HCT116 (cell line): ENCODE results near the gene TNRC18. TPM values are rescaled to one million over a fixed set of nuclear protein-coding genes. Genes with fewer than 3 reads are reported as not detected.

Experiments
- ATAC-seq: fragments of 200-7000 bp; cut with Tn5 transposase; 2 replicates; pipeline ENCODE4 v1.9.1; 2020; ENCODE audit warnings: mild to moderate bottlenecking, moderate library complexity
- BruUV-seq: library from RNA; stranded (reverse); fragments of 400-500 nt; replicated peaks from 2 replicates; lab custom pipeline; 2021; lab: Mats Ljungman, UMichigan
- CTCF ChIA-PET: fragments of 300-600 bp; sonication (Branson Sonifier 250); formaldehyde crosslinking; loops from one replicate; lab custom pipeline; 2021; ENCODE audit warnings: antibody characterized with exemption; lab: Charles Lee
- POLR2A ChIA-PET: fragments of 300-600, 350-600 bp; sonication (Branson Sonifier 250); formaldehyde crosslinking; loops from one replicate; lab custom pipeline; 2021; ENCODE audit warnings: antibody characterized with exemption; lab: Charles Lee
- RAD21 ChIA-PET, 2 experiments: fragments of 300-600 bp; sonication (Branson Sonifier 250); formaldehyde crosslinking; loops; one replicate each; lab custom pipeline; 2023; ENCODE audit warnings: low total read pairs in 2 of 2; ENCODE audit not compliant: uncharacterized antibody in 2 of 2, unreplicated experiment in 2 of 2, low non-redundant PET in 1 of 2; lab: Charles Lee
- DNase-seq: peaks from one replicate; pipeline ENCODE4 v3.0.0-alpha.2; 2010; ENCODE audit warnings: low read depth, low spot score
- H2AFZ ChIP-seq: fragments of 200-600 bp; shearing (Covaris generic), sonication (generic); 2 replicates; pipeline ENCODE4 v1.6.1; 2017; ENCODE audit warnings: low read depth, mixed run types, mixed read lengths, antibody characterized with exemption, low read length; ENCODE audit not compliant: poor library complexity, severe bottlenecking
- H3K27ac ChIP-seq: 2 replicates; pipeline ENCODE4 v1.5.1; 2012; ENCODE audit warnings: low read depth, low read length
- H3K27me3 ChIP-seq: fragments of 200-600 bp; sonication (generic); 2 replicates; pipeline ENCODE4 v1.6.1; 2016; ENCODE audit warnings: mixed run types, low read length, mixed read lengths; ENCODE audit not compliant: insufficient read depth
- H3K36me3 ChIP-seq, 2 experiments: fragments of 200-500 bp in 1 of 2; fragments of 200-600 bp in 1 of 2; sonication (Bioruptor generic) in 1 of 2; sonication (generic) in 1 of 2; 2 replicates each; pipeline versions ENCODE4 v1.5.1 to v1.6.1; 2014 to 2016; ENCODE audit warnings: low read length in 2 of 2, inconsistent platforms in 1 of 2, mixed read lengths in 1 of 2, mixed run types in 1 of 2; ENCODE audit not compliant: insufficient read depth in 2 of 2, control insufficient read depth in 1 of 2
- H3K4me1 ChIP-seq, 2 experiments: fragments of 200-600 bp in 1 of 2; sonication (generic) in 1 of 2; 2 replicates each; pipeline versions ENCODE4 v1.5.1 to v1.6.1; 2012 to 2017; ENCODE audit warnings: low read length in 2 of 2, inconsistent platforms in 1 of 2, mild to moderate bottlenecking in 1 of 2, mixed read lengths in 1 of 2, mixed run types in 1 of 2, moderate library complexity in 1 of 2; ENCODE audit not compliant: insufficient read depth in 2 of 2, control insufficient read depth in 1 of 2
- H3K4me2 ChIP-seq: fragments of 200-600 bp; sonication (generic); 2 replicates; pipeline ENCODE4 v1.6.1; 2017; ENCODE audit warnings: mixed run types, low read length, mixed read lengths
- H3K4me3 ChIP-seq, 2 experiments: fragments of 200-600 bp in 1 of 2; sonication (generic) in 1 of 2; replicated peaks in 1 of 2; 2 replicates each; pipeline ENCODE4 v1.5.1; 2011 to 2016; ENCODE audit warnings: low read length in 2 of 2, control low read depth in 1 of 2, low read depth in 1 of 2, mild to moderate bottlenecking in 1 of 2, mixed read lengths in 1 of 2, mixed run types in 1 of 2
- H3K79me2 ChIP-seq: fragments of 200-600 bp; sonication (generic); 2 replicates; pipeline ENCODE4 v1.6.1; 2017; ENCODE audit warnings: mild to moderate bottlenecking, mixed run types, low read length, moderate library complexity, mixed read lengths; ENCODE audit not compliant: insufficient read depth
- H3K9ac ChIP-seq: fragments of 200-600 bp; sonication (generic); 2 replicates; pipeline ENCODE4 v1.6.1; 2016; ENCODE audit warnings: low read length, mixed read lengths
- H3K9me2 ChIP-seq: fragments of 200-600 bp; sonication (generic), shearing (Covaris generic); 2 replicates; pipeline ENCODE4 v1.6.1; 2017; ENCODE audit warnings: mixed run types, mild to moderate bottlenecking, moderate library complexity; ENCODE audit not compliant: insufficient read depth
- H3K9me3 ChIP-seq, 2 experiments: fragments of 200-500 bp in 1 of 2; fragments of 200-600 bp in 1 of 2; sonication (Bioruptor generic) in 1 of 2; sonication (generic) in 1 of 2; 2 replicates each; pipeline ENCODE4 v1.6.1; 2014 to 2017; ENCODE audit warnings: low read length in 2 of 2, mixed read lengths in 2 of 2, inconsistent platforms in 1 of 2, low read depth in 1 of 2, mild to moderate bottlenecking in 1 of 2, mixed run types in 1 of 2, moderate library complexity in 1 of 2; ENCODE audit not compliant: control insufficient read depth in 1 of 2, insufficient read depth in 1 of 2
- H4K20me1 ChIP-seq: fragments of 200-600 bp; sonication (generic), shearing (Covaris generic); 2 replicates; pipeline ENCODE4 v1.6.1; 2017; ENCODE audit warnings: mixed run types, mild to moderate bottlenecking, moderate library complexity; ENCODE audit not compliant: insufficient read depth
- CBX3 ChIP-seq: IDR thresholded peaks from 2 replicates; pipeline ENCODE4 v1.6.1; 2012; ENCODE audit warnings: low read depth
- CEBPB ChIP-seq: IDR thresholded peaks from 2 replicates; pipeline ENCODE4 v1.6.1; 2012; ENCODE audit warnings: low read depth
- EZH2 ChIP-seq: fragments of 200-600 bp; sonication (generic); IDR thresholded peaks from 2 replicates; pipeline ENCODE4 v1.6.1; 2017; ENCODE audit warnings: antibody characterized with exemption, mixed run types
- EZH2phosphoT487 ChIP-seq: fragments of 200-600 bp; IDR thresholded peaks from 2 replicates; pipeline ENCODE4 v1.6.1; 2018; ENCODE audit warnings: antibody characterized with exemption, borderline replicate concordance
- FOSL1 ChIP-seq: IDR thresholded peaks from 2 replicates; pipeline ENCODE4 v1.6.1; 2012; ENCODE audit warnings: low read depth
- JUND ChIP-seq: IDR thresholded peaks from 2 replicates; pipeline ENCODE4 v1.6.1; 2012
- POLR2AphosphoS5 ChIP-seq: IDR thresholded peaks from 2 replicates; pipeline ENCODE4 v1.6.1; 2011; ENCODE audit warnings: mild to moderate bottlenecking, low read depth, low read length, moderate library complexity
- RAD21 ChIP-seq: IDR thresholded peaks from 2 replicates; pipeline ENCODE4 v1.6.1; 2012; ENCODE audit warnings: low read depth, mild to moderate bottlenecking
- SIN3A ChIP-seq: IDR thresholded peaks from 2 replicates; pipeline ENCODE4 v1.6.1; 2012; ENCODE audit warnings: low read depth
- SP1 ChIP-seq: IDR thresholded peaks from 2 replicates; pipeline ENCODE4 v1.6.1; 2012; ENCODE audit warnings: low read depth
- SRF ChIP-seq: IDR thresholded peaks from 2 replicates; pipeline ENCODE4 v1.6.1; 2012; ENCODE audit warnings: low read depth
- TCF7L2 ChIP-seq: IDR thresholded peaks from 2 replicates; pipeline ENCODE4 v1.7.0; 2011; ENCODE audit warnings: borderline replicate concordance, inconsistent platforms; ENCODE audit not compliant: insufficient read depth, insufficient read length; ENCODE audit errors: extremely low read depth
- YY1 ChIP-seq: IDR thresholded peaks from 2 replicates; pipeline ENCODE4 v1.6.1; 2011; ENCODE audit warnings: low read length, low read depth, moderate library complexity, mild to moderate bottlenecking; ENCODE audit not compliant: insufficient replicate concordance; ENCODE audit errors: extremely low read depth
- ZFX ChIP-seq: fragments of 450-650 bp; IDR thresholded peaks from 2 replicates; pipeline ENCODE4 v1.6.1; 2017
- intact Hi-C: fragments of 100-400 bp; cut with micrococcal nuclease; formaldehyde crosslinking; loops from 2 replicates; pipeline ENCODE4 v1.10.0; 2022
- total RNA-seq: library from RNA; stranded (reverse); gene quantifications from one replicate; pipeline ENCODE4 v1.2.1, GENCODE V29; 2021; ENCODE audit not compliant: unreplicated experiment
- TF ChIP-seq, protein P1 (sequence below): IDR thresholded peaks from 2 replicates; pipeline ENCODE4 v1.6.1; 2012
- TF ChIP-seq, protein P2 (sequence below): IDR thresholded peaks from 2 replicates; pipeline ENCODE4 v1.6.1; 2012; ENCODE audit warnings: low read depth

The TNRC18 gene
- total RNA-seq, 1 experiment from 2014 or later, result 101 TPM

DNA sequence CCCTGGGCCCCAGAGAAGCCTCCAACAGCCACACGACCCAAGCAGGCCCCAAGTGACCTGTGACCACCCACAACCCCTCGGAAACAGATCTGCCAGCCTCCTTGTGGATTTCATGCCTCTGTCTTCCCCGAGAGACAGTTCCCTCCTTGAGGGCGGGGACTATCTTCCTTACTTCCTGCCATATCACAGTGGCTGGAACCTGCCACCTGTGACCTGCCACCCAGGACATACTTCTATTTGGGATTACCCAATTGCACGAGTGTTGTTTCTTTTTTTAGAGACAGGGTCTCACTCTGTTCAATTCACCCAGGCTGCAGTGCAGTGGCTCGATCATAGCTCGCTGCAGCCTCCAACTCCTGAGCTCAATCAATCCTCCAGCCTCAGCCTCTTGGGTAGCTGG is 25.9 kb downstream of the TNRC18 start:
- Histone ChIP-seq H3K4me2 (peak overlapping the region; percentile 96), H3K9me2 (no peaks in the 10 kb centered on the region), H3K4me3 (peak overlapping the region; percentile 83 to 89), H3K4me1 (peaks cover 39 to 65% of the 10 kb centered on the region in 2 experiments), H4K20me1 (no peaks in the 10 kb centered on the region), H3K36me3 (peaks cover 12 to 14% of the 10 kb centered on the region in 2 experiments; a peak in 3 of 4 replicates), H3K9me3 (no peaks in the 10 kb centered on the region), H3K27ac (peak overlapping the region; percentile 92), H3K9ac (peak overlapping the region; percentile 91), H3K27me3 (no peaks in the 10 kb centered on the region), H2AFZ (peak overlapping the region; percentile 26), H3K79me2 (peaks cover 80% of the 10 kb centered on the region)
- POLR2A ChIA-PET, result interaction anchor here (0.6 to 2.0 kb wide), 6 partner anchors 10 to 200 kb away, joined by 3 to 18 read pairs (median 4); partner anchors contain the start of gene TNRC18
- no TSS peak for BruUV-seq
- intact Hi-C loops, result no loop called here
- no peak for TF ChIP-seq POLR2AphosphoS5
- no peak for TF ChIP-seq TCF7L2
- DNase-seq (no peak), ATAC-seq (peak; percentile 43)
- RAD21 ChIA-PET, result interaction anchor here (0.6 to 1.5 kb wide), 3 partner anchors 28 to 98 kb away, joined by 3 read pairs; no protein-coding TSS in a partner anchor
- CTCF ChIA-PET, result interaction anchor here (1.2 to 3.3 kb wide), 2 partner anchors 34 to 158 kb away, joined by 3 to 11 read pairs; no protein-coding TSS in a partner anchor

DNA sequence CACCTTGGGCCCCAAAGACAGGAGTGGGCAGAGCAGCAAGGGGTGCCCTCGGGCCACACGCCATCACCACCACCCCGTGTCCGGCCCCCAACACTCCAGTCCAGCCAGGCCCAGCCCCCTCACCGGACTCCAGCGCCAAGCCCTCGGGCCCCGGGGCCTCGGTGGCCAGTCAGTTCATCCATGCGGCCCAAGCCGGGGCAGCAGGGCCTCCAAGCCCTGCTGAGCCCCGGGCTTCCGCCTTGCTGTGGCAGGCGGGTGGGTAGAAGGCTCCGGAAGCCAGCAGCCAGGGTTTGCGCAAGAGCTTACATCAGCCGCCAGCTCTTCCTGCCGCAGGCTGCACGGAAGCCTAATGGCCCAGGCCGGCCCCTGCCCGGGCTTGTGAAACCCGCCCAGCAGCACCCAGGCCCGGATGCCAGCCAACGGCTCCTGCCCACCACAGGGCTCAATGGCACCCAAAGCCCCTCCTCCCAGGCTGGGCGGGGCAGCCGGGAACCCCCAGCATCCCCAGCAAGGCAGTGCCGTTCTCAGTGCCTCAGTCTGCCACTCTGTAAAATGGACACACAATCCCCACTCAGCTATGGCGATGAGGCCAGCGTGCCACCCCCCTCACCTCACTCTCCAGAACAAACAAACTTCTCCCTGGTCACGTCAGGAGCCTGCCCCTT is 26.5 kb downstream of the TNRC18 start:
- intact Hi-C loops, result no loop called here
- ChIA-PET CTCF (interaction anchor here (0.8 to 3.3 kb wide), 4 partner anchors 31 to 281 kb away, joined by 3 to 11 read pairs (median 4); no protein-coding TSS in a partner anchor), POLR2A (interaction anchor here (0.6 to 2.0 kb wide), 7 partner anchors 11 to 200 kb away, joined by 4 to 18 read pairs (median 5); partner anchors contain the start of gene TNRC18), RAD21 (interaction anchor here (0.6 to 1.5 kb wide), 4 partner anchors 29 to 98 kb away, joined by 3 read pairs; no protein-coding TSS in a partner anchor)
- Histone ChIP-seq H3K9me3 (no peaks in the 10 kb centered on the region), H3K4me3 (peak overlapping the region; percentile 83 to 89), H3K9me2 (no peaks in the 10 kb centered on the region), H3K4me2 (peak overlapping the region; percentile 96), H3K9ac (peak overlapping the region; percentile 91), H3K79me2 (peaks cover 78% of the 10 kb centered on the region), H3K27me3 (no peaks in the 10 kb centered on the region), H3K27ac (peak overlapping the region; percentile 92), H4K20me1 (no peaks in the 10 kb centered on the region), H3K36me3 (peaks cover 12 to 14% of the 10 kb centered on the region in 2 experiments; a peak in 3 of 4 replicates), H2AFZ (peak overlapping the region; percentile 26), H3K4me1 (peaks cover 37 to 62% of the 10 kb centered on the region in 2 experiments)
- DNase-seq (peak; percentile 86), ATAC-seq (peak; percentile 84)
- no TSS peak for BruUV-seq
- peak; percentile 86; the same call in 1 of the 2 replicates for TF ChIP-seq ZFX
- TF ChIP-seq POLR2AphosphoS5, result peak; percentile 93
- TF ChIP-seq YY1, result peak; percentile 7
- TF ChIP-seq FOSL1, result no peak
- no peak for TF ChIP-seq SIN3A
- TF ChIP-seq, protein P1, sequence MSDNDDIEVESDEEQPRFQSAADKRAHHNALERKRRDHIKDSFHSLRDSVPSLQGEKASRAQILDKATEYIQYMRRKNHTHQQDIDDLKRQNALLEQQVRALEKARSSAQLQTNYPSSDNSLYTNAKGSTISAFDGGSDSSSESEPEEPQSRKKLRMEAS, result no peak
- peak; percentile 90 for TF ChIP-seq TCF7L2
- no peak for TF ChIP-seq SP1
- TF ChIP-seq, protein P2, sequence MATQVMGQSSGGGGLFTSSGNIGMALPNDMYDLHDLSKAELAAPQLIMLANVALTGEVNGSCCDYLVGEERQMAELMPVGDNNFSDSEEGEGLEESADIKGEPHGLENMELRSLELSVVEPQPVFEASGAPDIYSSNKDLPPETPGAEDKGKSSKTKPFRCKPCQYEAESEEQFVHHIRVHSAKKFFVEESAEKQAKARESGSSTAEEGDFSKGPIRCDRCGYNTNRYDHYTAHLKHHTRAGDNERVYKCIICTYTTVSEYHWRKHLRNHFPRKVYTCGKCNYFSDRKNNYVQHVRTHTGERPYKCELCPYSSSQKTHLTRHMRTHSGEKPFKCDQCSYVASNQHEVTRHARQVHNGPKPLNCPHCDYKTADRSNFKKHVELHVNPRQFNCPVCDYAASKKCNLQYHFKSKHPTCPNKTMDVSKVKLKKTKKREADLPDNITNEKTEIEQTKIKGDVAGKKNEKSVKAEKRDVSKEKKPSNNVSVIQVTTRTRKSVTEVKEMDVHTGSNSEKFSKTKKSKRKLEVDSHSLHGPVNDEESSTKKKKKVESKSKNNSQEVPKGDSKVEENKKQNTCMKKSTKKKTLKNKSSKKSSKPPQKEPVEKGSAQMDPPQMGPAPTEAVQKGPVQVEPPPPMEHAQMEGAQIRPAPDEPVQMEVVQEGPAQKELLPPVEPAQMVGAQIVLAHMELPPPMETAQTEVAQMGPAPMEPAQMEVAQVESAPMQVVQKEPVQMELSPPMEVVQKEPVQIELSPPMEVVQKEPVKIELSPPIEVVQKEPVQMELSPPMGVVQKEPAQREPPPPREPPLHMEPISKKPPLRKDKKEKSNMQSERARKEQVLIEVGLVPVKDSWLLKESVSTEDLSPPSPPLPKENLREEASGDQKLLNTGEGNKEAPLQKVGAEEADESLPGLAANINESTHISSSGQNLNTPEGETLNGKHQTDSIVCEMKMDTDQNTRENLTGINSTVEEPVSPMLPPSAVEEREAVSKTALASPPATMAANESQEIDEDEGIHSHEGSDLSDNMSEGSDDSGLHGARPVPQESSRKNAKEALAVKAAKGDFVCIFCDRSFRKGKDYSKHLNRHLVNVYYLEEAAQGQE, result no peak
- TF ChIP-seq CBX3, result no peak
- no peak for TF ChIP-seq RAD21
- no peak for TF ChIP-seq EZH2phosphoT487
- no peak for TF ChIP-seq EZH2
- TF ChIP-seq CEBPB, result no peak
- TF ChIP-seq SRF, result no peak
- no peak for TF ChIP-seq JUND
